SU-DHL-6 (cell line): ENCODE results near the gene PIGN.

Experiments
- H2AFZ ChIP-seq: fragments of 200-600 bp; sonication (generic); 2 replicates; pipeline ENCODE4 v1.6.1; 2014; ENCODE audit warnings: low read depth, mild to moderate bottlenecking, moderate library complexity, mixed read lengths, antibody characterized with exemption, low read length; ENCODE audit not compliant: severe bottlenecking
- H3F3A ChIP-seq: fragments of 200-600 bp; shearing (Covaris generic); 2 replicates; pipeline ENCODE4 v1.6.0; 2016; ENCODE audit warnings: antibody characterized with exemption, mild to moderate bottlenecking; ENCODE audit not compliant: insufficient read depth
- H3K27ac ChIP-seq: fragments of 200-600 bp; sonication (generic); 2 replicates; pipeline ENCODE4 v1.5.1; 2016; ENCODE audit warnings: low read depth, mild to moderate bottlenecking, low read length, moderate library complexity, mixed read lengths
- H3K27me3 ChIP-seq: fragments of 200-600 bp; sonication (generic), shearing (Covaris generic); 2 replicates; pipeline ENCODE4 v1.6.0; 2014; ENCODE audit warnings: mild to moderate bottlenecking, low read length
- H3K36me3 ChIP-seq: fragments of 200-600 bp; sonication (generic); 2 replicates; pipeline ENCODE4 v1.6.1; 2014; ENCODE audit warnings: mild to moderate bottlenecking, low read length, mixed read lengths
- H3K4me2 ChIP-seq: fragments of 300-600, 200-600 bp; shearing (Covaris generic), sonication (generic); 2 replicates; pipeline ENCODE4 v1.6.0; 2014; ENCODE audit warnings: low read length, low read depth, mild to moderate bottlenecking; ENCODE audit not compliant: poor library complexity, severe bottlenecking
- H3K4me3 ChIP-seq: fragments of 200-600 bp; sonication (generic); 2 replicates; pipeline ENCODE4 v1.5.1; 2014; ENCODE audit warnings: antibody characterized with exemption, low read length, mild to moderate bottlenecking, mixed read lengths; ENCODE audit not compliant: insufficient read depth, poor library complexity, severe bottlenecking
- H3K79me2 ChIP-seq: fragments of 200-600 bp; sonication (generic); 2 replicates; pipeline ENCODE4 v1.6.1; 2014; ENCODE audit warnings: mild to moderate bottlenecking, low read length, moderate library complexity; ENCODE audit not compliant: insufficient read depth
- H3K9ac ChIP-seq: fragments of 200-600 bp; sonication (generic); 2 replicates; pipeline ENCODE4 v1.7.0; 2014; ENCODE audit warnings: mild to moderate bottlenecking, low read length
- H3K9me2 ChIP-seq: fragments of 200-600 bp; sonication (generic); replicated peaks from 2 replicates; pipeline ENCODE4 v1.6.1; 2014; ENCODE audit warnings: low read length; ENCODE audit not compliant: insufficient read depth
- H3K9me3 ChIP-seq: fragments of 200-600 bp; sonication (generic); 2 replicates; pipeline ENCODE4 v1.6.1; 2014; ENCODE audit warnings: low read length, mixed read lengths; ENCODE audit not compliant: insufficient read depth
- H4K20me1 ChIP-seq: fragments of 200-600 bp; sonication (generic); 2 replicates; pipeline ENCODE4 v1.6.1; 2014; ENCODE audit warnings: low read depth, mild to moderate bottlenecking, antibody characterized with exemption, low read length, moderate library complexity, mixed read lengths
- CTCF ChIP-seq: fragments of 200-600 bp; sonication (generic); IDR thresholded peaks from one replicate; pipeline ENCODE4 v1.5.1; 2017; ENCODE audit warnings: antibody characterized with exemption, mild to moderate bottlenecking, low read length, moderate library complexity; ENCODE audit not compliant: insufficient read depth, poor library complexity, severe bottlenecking
- EZH2phosphoT487 ChIP-seq: fragments of 200-600 bp; sonication (generic), shearing (Covaris generic); conservative IDR thresholded peaks from 2 replicates; pipeline ENCODE4 v1.6.1; 2018; ENCODE audit warnings: mild to moderate bottlenecking, antibody characterized with exemption, low read length, moderate library complexity, mixed read lengths

Gene PIGN

GRCh38 chr18:61992285-61992684 lies 194.6 kb downstream of the PIGN start:
- Histone ChIP-seq H3K4me3 (no peak overlapping the region), H3K9me2 (no peaks in the 10 kb centered on the region), H3K4me2 (no peak overlapping the region), H3K36me3 (no peaks in the 10 kb centered on the region), H3K79me2 (no peaks in the 10 kb centered on the region), H3F3A (no peaks in the 10 kb centered on the region), H2AFZ (no peak overlapping the region), H3K27me3 (no peaks in the 10 kb centered on the region), H3K9ac (no peak overlapping the region), H3K9me3 (no peaks in the 10 kb centered on the region), H4K20me1 (no peaks in the 10 kb centered on the region), H3K27ac (no peak overlapping the region)
- TF ChIP-seq EZH2phosphoT487: no peak
- no peak for TF ChIP-seq CTCF

DNA sequence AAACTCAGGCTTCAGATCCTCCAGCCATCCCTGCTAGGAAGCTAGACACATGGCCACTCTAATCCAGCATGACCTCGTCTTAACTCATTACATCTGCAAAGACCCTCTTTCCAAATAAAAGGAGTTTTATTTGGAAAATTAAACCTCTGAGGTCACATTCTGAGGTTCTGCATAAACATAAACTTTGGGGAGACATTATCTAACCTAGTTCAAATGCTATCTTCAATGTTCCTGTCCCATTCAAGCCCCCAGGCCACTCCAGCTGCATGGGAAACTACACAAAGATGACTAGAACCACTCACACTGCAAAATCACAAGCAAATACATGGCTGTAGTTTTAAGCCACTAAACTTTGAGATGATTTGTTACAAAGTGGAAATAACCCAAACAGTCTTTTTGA lies 195.0 kb downstream of the PIGN start:
- H2AFZ ChIP-seq: no peak overlapping the region

DNA sequence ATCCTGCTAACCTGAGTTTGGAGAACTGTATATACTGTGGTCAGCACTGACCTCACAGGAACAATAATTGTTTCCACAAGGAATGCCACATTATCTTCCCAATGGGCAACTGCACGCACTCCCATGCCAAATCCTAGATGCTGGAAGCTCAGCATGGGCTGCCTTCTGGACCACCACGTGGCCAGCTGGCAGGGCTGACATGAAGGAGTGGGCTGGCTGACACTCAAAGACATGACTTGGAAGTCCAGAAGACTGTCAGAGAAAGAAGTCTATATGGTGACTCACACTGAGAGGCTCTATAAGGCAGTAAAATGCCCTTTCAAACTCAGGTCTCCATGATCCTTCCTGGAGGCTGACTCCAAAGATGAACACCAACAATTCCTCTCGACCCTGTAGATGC lies 195.7 kb downstream of the PIGN start:
- Histone ChIP-seq H3K9ac (no peak overlapping the region), H3K79me2 (no peaks in the 10 kb centered on the region), H3K36me3 (no peaks in the 10 kb centered on the region), H3K4me3 (no peak overlapping the region), H2AFZ (no peak overlapping the region), H3K27me3 (no peaks in the 10 kb centered on the region), H4K20me1 (no peaks in the 10 kb centered on the region), H3K9me3 (no peaks in the 10 kb centered on the region), H3K4me2 (no peak overlapping the region), H3K9me2 (no peaks in the 10 kb centered on the region), H3F3A (no peaks in the 10 kb centered on the region), H3K27ac (no peak overlapping the region)
- TF ChIP-seq EZH2phosphoT487 (no peak), CTCF (no peak)

More for the DNA sequence above, 195.0 kb downstream of the PIGN start:
- Histone ChIP-seq H3K9ac (no peak overlapping the region), H4K20me1 (no peaks in the 10 kb centered on the region), H3K27me3 (no peaks in the 10 kb centered on the region), H3K27ac (no peak overlapping the region), H3K4me3 (no peak overlapping the region), H3K79me2 (no peaks in the 10 kb centered on the region), H3K9me2 (no peaks in the 10 kb centered on the region), H3K4me2 (no peak overlapping the region), H3F3A (no peaks in the 10 kb centered on the region), H3K9me3 (no peaks in the 10 kb centered on the region), H3K36me3 (no peaks in the 10 kb centered on the region)
- TF ChIP-seq EZH2phosphoT487: no peak
- TF ChIP-seq CTCF: no peak
